Liver (tissue), 9 donors: ENCODE data around the gene LRRC75B. TPM values are rescaled to one million over a fixed set of nuclear protein-coding genes. Genes with fewer than 3 reads are reported as not detected.
"Not testable (repeated sequence)": the region's sequence is repeated elsewhere in the genome, so short reads cannot be mapped to it uniquely, and the experiment has no call there.

ENCODE experiments used
- DNase-seq: peaks from one replicate; pipeline ENCODE4 v3.0.0-alpha.2; 2017; ENCODE audit warnings: low spot score
- H3K27ac ChIP-seq, 2 donors: one replicate each; pipeline ENCODE4 v1.7.0; 2013; ENCODE audit warnings: inconsistent platforms in 2 of 2, low read length in 2 of 2, control low read depth in 1 of 2, low read depth in 1 of 2, mild to moderate bottlenecking in 1 of 2
- H3K27me3 ChIP-seq, 4 donors: one replicate each; pipeline versions ENCODE4 v1.6.1 to v1.7.0; 2013; ENCODE audit warnings: low read length in 3 of 4, inconsistent platforms in 1 of 4, mild to moderate bottlenecking in 1 of 4, moderate library complexity in 1 of 4; ENCODE audit not compliant: control insufficient read depth in 4 of 4, insufficient read depth in 4 of 4
- H3K36me3 ChIP-seq, 4 donors: one replicate each; pipeline versions ENCODE4 v1.6.1 to v1.7.0; 2013; ENCODE audit warnings: low read length in 3 of 4, mild to moderate bottlenecking in 3 of 4, low read depth in 1 of 4, moderate library complexity in 1 of 4; ENCODE audit not compliant: control insufficient read depth in 4 of 4, insufficient read depth in 3 of 4
- H3K4me1 ChIP-seq, 4 donors: one replicate each; pipeline versions ENCODE4 v1.6.1 to v1.7.0; 2013; ENCODE audit warnings: low read length in 3 of 4, mild to moderate bottlenecking in 3 of 4, moderate library complexity in 1 of 4; ENCODE audit not compliant: control insufficient read depth in 4 of 4, insufficient read depth in 4 of 4
- H3K4me3 ChIP-seq, 3 donors: one replicate each; pipeline versions ENCODE4 v1.6.1 to v1.7.0; 2013; ENCODE audit warnings: low read length in 3 of 3, control low read depth in 1 of 3, low read depth in 1 of 3, mild to moderate bottlenecking in 1 of 3
- H3K9ac ChIP-seq, 2 donors: one replicate each; pipeline ENCODE4 v1.7.0; 2013; ENCODE audit warnings: low read length in 2 of 2, mild to moderate bottlenecking in 2 of 2, moderate library complexity in 2 of 2, control low read depth in 1 of 2, low read depth in 1 of 2
- H3K9me3 ChIP-seq, 4 donors: one replicate each; pipeline versions ENCODE4 v1.6.1 to v1.7.0; 2013; ENCODE audit warnings: low read length in 3 of 4; ENCODE audit not compliant: control insufficient read depth in 4 of 4
- ATF3 ChIP-seq: IDR thresholded peaks from 2 replicates; pipeline ENCODE4 v1.6.1; 2016; ENCODE audit warnings: antibody characterized with exemption
- FOXA2 ChIP-seq: IDR thresholded peaks from 2 replicates; pipeline ENCODE4 v1.6.1; 2016; ENCODE audit warnings: antibody characterized with exemption
- HNF4A ChIP-seq, 2 donors: conservative IDR thresholded peaks; 2 replicates each; pipeline ENCODE4 v1.6.1; 2016; ENCODE audit warnings: antibody characterized with exemption in 2 of 2, mild to moderate bottlenecking in 2 of 2
- HNF4G ChIP-seq: IDR thresholded peaks from 2 replicates; pipeline ENCODE4 v1.6.1; 2016; ENCODE audit warnings: antibody characterized with exemption
- JUND ChIP-seq, 2 donors: IDR thresholded peaks; 2 replicates each; pipeline ENCODE4 v1.6.1; 2016; ENCODE audit warnings: antibody characterized with exemption in 2 of 2
- NR2F2 ChIP-seq: IDR thresholded peaks from 2 replicates; pipeline ENCODE4 v1.6.1; 2016; ENCODE audit warnings: antibody characterized with exemption
- RAD21 ChIP-seq, 2 donors: IDR thresholded peaks; 2 replicates each; pipeline ENCODE4 v1.6.1; 2016; ENCODE audit warnings: antibody characterized with exemption in 2 of 2, mild to moderate bottlenecking in 2 of 2
- REST ChIP-seq: IDR thresholded peaks from 2 replicates; pipeline ENCODE4 v1.6.1; 2016; ENCODE audit warnings: antibody characterized with exemption, mild to moderate bottlenecking
- RXRA ChIP-seq, 2 donors: IDR thresholded peaks; 2 replicates each; pipeline ENCODE4 v1.6.1; 2017 to 2018; ENCODE audit warnings: antibody characterized with exemption in 2 of 2, mild to moderate bottlenecking in 1 of 2
- SP1 ChIP-seq: IDR thresholded peaks from 2 replicates; pipeline ENCODE4 v1.6.1; 2018; ENCODE audit warnings: antibody characterized with exemption, mild to moderate bottlenecking
- TAF1 ChIP-seq: conservative IDR thresholded peaks from 2 replicates; pipeline ENCODE4 v1.6.1; 2016; ENCODE audit warnings: antibody characterized with exemption, mild to moderate bottlenecking
- YY1 ChIP-seq: IDR thresholded peaks from 2 replicates; pipeline ENCODE4 v1.6.1; 2016; ENCODE audit warnings: antibody characterized with exemption, mild to moderate bottlenecking
- WGBS: extraction: QIAGEN DNeasy Blood & Tissue Kit; methylation state at CpG from one replicate; pipeline ENCODE4 v1.1.7; 2013; 5-methylcytosine and 5-hydroxymethylcytosine counted together
- polyA plus RNA-seq, 2 donors: library from polyadenylated mRNA; stranded (reverse) in 1 of 2; unstranded in 1 of 2; fragments of 200-250 nt in 1 of 2; fragments of >200 nt in 1 of 2; fragmentation: Nextera tagmentation in 1 of 2; extraction: Ambion mirVana in 1 of 2; gene quantifications; one replicate each; pipeline versions ENCODE4 v1.2.1 to v1.2.3, GENCODE V29; 2013 to 2015
- total RNA-seq, 2 donors: library from RNA; depleted of rRNA; stranded (reverse); fragments of >200 nt; gene quantifications; one replicate each; pipeline ENCODE4 v1.2.3, GENCODE V29; 2014
- donor health status: healthy.
- donor health status: healthy.
- donor health status: healthy.
- donor health status: healthy.
- donor health status: healthy.

The LRRC75B gene
- total RNA-seq (1 to 10 TPM; 7.8 to 8.5 TPM), polyA plus RNA-seq (10 to 100 TPM; 10.2 to 14.3 TPM)

GRCh38 chr22:24592851-24593558, at the start of gene LRRC75B:
Gene LRRC75B (minus strand): TSS chr22:24593073. CDS start chr22:24593039, 34 bp downstream.
- 3% methylated on average over 72 of the region's 72 CpGs for WGBS
- DNase-seq: peak; percentile 80
- H3K36me3 ChIP-seq: peaks cover 0 to 10% (median 2%) of the 10 kb centered on the region in 4 donors
- no peaks in the 10 kb centered on the region for H3K9me3 ChIP-seq
- TF ChIP-seq HNF4A (conservative IDR thresholded peaks at IDR 0.05) (peak; percentile 55 to 79), RXRA (IDR thresholded peaks at IDR 0.05) (peak; percentile 28 to 55), YY1 (peak; percentile 46), HNF4G (no peak), NR2F2 (no peak), JUND (IDR thresholded peaks at IDR 0.05) (peak in 1 of 2 donors; percentile 29), REST (peak; percentile 47), RAD21 (IDR thresholded peaks at IDR 0.05) (peak in 1 of 2 donors; percentile 54), ATF3 (no peak), FOXA2 (no peak), SP1 (peak; percentile 64), TAF1 (no peak)
- H3K4me1 ChIP-seq: peaks cover 20 to 38% (median 30%) of the 10 kb centered on the region in 4 donors
- H3K27me3 ChIP-seq: no peaks in the 10 kb centered on the region
- H3K9ac ChIP-seq: peak within 1 kb of the TSS; percentile 44 to 49
- peak within 1 kb of the TSS; percentile 53 to 86 (median 63) for H3K4me3 ChIP-seq
- H3K27ac ChIP-seq: peak within 1 kb of the TSS; percentile 75 to 78

GRCh38 chr22:24642307-24642706, 49.4 kb upstream of the LRRC75B start:
- 85% methylated on average over 1 of the region's 1 CpG for WGBS

GRCh38 chr22:24636513-24636912, 43.6 kb upstream of the LRRC75B start:
- not testable (repeated sequence) for H3K9ac ChIP-seq, DNase-seq, H3K27ac ChIP-seq, H3K9me3 ChIP-seq, H3K36me3 ChIP-seq, H3K27me3 ChIP-seq, H3K4me3 ChIP-seq, H3K4me1 ChIP-seq
- WGBS: 89% methylated on average over 3 of the region's 3 CpGs

More at GRCh38 chr22:24642307-24642706, 49.4 kb upstream of the LRRC75B start:
- H3K9me3 ChIP-seq, H3K9ac ChIP-seq, H3K27me3 ChIP-seq, DNase-seq, H3K36me3 ChIP-seq, H3K27ac ChIP-seq, H3K4me3 ChIP-seq, H3K4me1 ChIP-seq: not testable (repeated sequence)

GRCh38 chr22:24634776-24635389, 42.0 kb upstream of the LRRC75B start:
- 61% methylated on average over 9 of the region's 10 CpGs for WGBS
- H3K36me3 ChIP-seq, H3K27me3 ChIP-seq, H3K4me1 ChIP-seq, H3K9ac ChIP-seq, H3K9me3 ChIP-seq, H3K27ac ChIP-seq, H3K4me3 ChIP-seq, DNase-seq: not testable (repeated sequence)
